ENCODE measurements around the gene CASQ2. TPM values are rescaled to one million over a fixed set of nuclear protein-coding genes. Genes with fewer than 3 reads are reported as not detected.

CASQ2 gene
- total and polyA plus RNA-seq, 2 donors (not counting 1 experiment from before 2014, with no cell fraction given) = not detected

DNA sequence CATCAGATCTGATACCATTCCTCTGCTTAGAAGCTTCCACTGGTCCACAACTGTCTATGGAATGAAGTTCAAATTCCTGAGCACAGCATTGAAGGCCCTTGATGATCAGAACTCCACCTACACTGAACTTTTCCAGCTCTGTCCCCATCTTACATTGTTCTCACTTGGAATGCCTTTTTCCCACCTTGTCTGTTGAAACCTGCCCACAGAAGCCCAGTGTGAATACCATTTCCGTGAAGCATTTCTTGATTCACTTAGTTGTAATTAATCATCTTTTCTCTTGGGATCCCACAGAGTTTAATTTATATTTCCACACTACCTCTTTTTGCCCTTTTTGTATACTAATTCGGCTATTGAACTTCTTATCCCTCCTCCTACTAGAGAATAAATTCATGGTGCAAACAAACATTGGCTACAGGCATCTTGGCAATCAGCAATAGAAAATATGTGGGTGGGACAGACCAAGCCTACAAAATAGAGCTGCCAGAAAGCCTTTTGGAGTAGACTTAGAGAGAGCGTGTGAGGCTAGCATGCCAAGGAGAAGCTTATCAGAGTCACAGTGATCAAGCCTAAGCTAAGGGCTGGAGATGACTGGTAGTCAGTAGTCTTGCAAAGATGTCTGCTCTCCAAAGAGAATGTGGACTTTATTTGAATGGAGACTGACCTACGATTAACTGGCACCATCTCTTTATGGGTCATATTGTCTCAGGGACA lies 46.3 kb upstream of the CASQ2 start:
- no peak overlapping the region for H3K27ac ChIP-seq (ENCODE audit: low read length in 2 of 2)
- Mint-ChIP-seq H3K27ac (no peak overlapping the region), H3K4me3 (no peak overlapping the region), H3K4me1 (no peaks in the 10 kb centered on the region), H3K9me3 (ENCODE audit: insufficient read depth) (no peaks in the 10 kb centered on the region), H3K27me3 (peaks cover 25% of the 10 kb centered on the region)
- intact Hi-C loops (cut with micrococcal nuclease) = no loop called here
- no peak overlapping the region for H3K4me2 ChIP-seq (replicated peaks; ENCODE audit: low read depth, low read length, poor library complexity, severe bottlenecking)
- TF ChIP-seq EZH2 (IDR thresholded peaks at IDR 0.05; ENCODE audit: borderline replicate concordance, insufficient read depth, low read depth, low read length, poor library complexity, severe bottlenecking) = no peak
- no peak overlapping the region for H3K4me3 ChIP-seq (ENCODE audit: control extremely low read depth in 1 of 5, extremely low read depth in 1 of 5, insufficient read depth in 1 of 5, low read depth in 2 of 5, low read length in 4 of 5)
- no peaks in the 10 kb centered on the region for H3K9me3 ChIP-seq (ENCODE audit: control extremely low read depth in 1 of 3, control insufficient read depth in 2 of 3, insufficient read depth in 1 of 3, low read length in 2 of 3)
- H3K27me3 ChIP-seq (replicated peaks in 1 of 4; ENCODE audit: control extremely low read depth in 1 of 4, control insufficient read depth in 3 of 4, insufficient read depth in 4 of 4, low read length in 3 of 4) = peaks cover 0 to 3% (median 1%) of the 10 kb centered on the region in 4 experiments
- no peak for ATAC-seq (ENCODE audit: low read depth)
- no peaks in the 10 kb centered on the region for H4K20me1 ChIP-seq (ENCODE audit: control insufficient read depth, insufficient read depth, low read length, poor library complexity, severe bottlenecking)
- H3K36me3 ChIP-seq (replicated peaks in 1 of 2; ENCODE audit: control extremely low read depth in 1 of 2, control insufficient read depth in 1 of 2, extremely low read depth in 1 of 2, insufficient read depth in 2 of 2, low read length in 1 of 2) = no peaks in the 10 kb centered on the region
- CTCF ChIA-PET = no interaction called here
- POLR2A ChIA-PET = no interaction called here
- no peak overlapping the region for H3K9ac ChIP-seq (ENCODE audit: low read length)
- H3K79me2 ChIP-seq (ENCODE audit: control insufficient read depth, insufficient read depth, low read length) = no peaks in the 10 kb centered on the region
- H3K4me1 ChIP-seq (ENCODE audit: control insufficient read depth in 2 of 2, insufficient read depth in 2 of 2, low read length in 2 of 2) = no peaks in the 10 kb centered on the region
- no peak for DNase-seq
- no peak overlapping the region for H2AFZ ChIP-seq (ENCODE audit: insufficient read depth, low read depth, low read length, poor library complexity, severe bottlenecking)
- WGBS (ENCODE audit: insufficient coverage) = 100% methylated on average over 2 of the region's 4 CpGs

DNA sequence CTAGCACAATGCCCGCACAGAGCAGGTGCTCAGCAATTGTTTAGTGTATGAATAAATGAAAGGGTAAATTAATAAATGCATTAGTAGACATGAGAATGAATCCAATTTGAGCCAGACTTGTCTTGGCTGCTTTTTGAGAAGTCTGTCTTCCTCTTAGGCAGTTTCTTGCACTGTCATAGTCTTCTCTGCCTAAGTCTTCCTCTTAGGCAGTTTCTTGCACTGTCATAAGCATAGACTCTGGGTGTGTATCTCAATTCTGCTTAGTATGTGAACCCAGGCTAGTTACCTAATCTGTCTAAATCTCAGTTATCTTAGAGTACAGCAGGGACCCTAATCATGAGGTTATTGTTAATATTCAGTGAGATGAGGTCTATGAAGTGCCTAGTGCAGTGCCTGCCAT lies 45.2 kb upstream of the CASQ2 start:
- Histone ChIP-seq H3K9me3 (ENCODE audit: control extremely low read depth in 1 of 3, control insufficient read depth in 2 of 3, insufficient read depth in 1 of 3, low read length in 2 of 3) (no peaks in the 10 kb centered on the region), H3K27me3 (replicated peaks in 1 of 4; ENCODE audit: control extremely low read depth in 1 of 4, control insufficient read depth in 3 of 4, insufficient read depth in 4 of 4, low read length in 3 of 4) (peaks cover 0 to 3% (median 1%) of the 10 kb centered on the region in 4 experiments), H3K9ac (ENCODE audit: low read length) (no peak overlapping the region), H3K36me3 (replicated peaks in 1 of 2; ENCODE audit: control extremely low read depth in 1 of 2, control insufficient read depth in 1 of 2, extremely low read depth in 1 of 2, insufficient read depth in 2 of 2, low read length in 1 of 2) (no peaks in the 10 kb centered on the region), H3K4me1 (ENCODE audit: control insufficient read depth in 2 of 2, insufficient read depth in 2 of 2, low read length in 2 of 2) (no peaks in the 10 kb centered on the region), H2AFZ (ENCODE audit: insufficient read depth, low read depth, low read length, poor library complexity, severe bottlenecking) (no peak overlapping the region), H3K79me2 (ENCODE audit: control insufficient read depth, insufficient read depth, low read length) (no peaks in the 10 kb centered on the region), H4K20me1 (ENCODE audit: control insufficient read depth, insufficient read depth, low read length, poor library complexity, severe bottlenecking) (no peaks in the 10 kb centered on the region), H3K4me2 (replicated peaks; ENCODE audit: low read depth, low read length, poor library complexity, severe bottlenecking) (no peak overlapping the region), H3K4me3 (ENCODE audit: control extremely low read depth in 1 of 5, extremely low read depth in 1 of 5, insufficient read depth in 1 of 5, low read depth in 2 of 5, low read length in 4 of 5) (no peak overlapping the region), H3K27ac (ENCODE audit: low read length in 2 of 2) (no peak overlapping the region)
- DNase-seq (no peak), ATAC-seq (ENCODE audit: low read depth) (no peak)
- no peak overlapping the region for H3K27ac Mint-ChIP-seq
- TF ChIP-seq, protein P1, sequence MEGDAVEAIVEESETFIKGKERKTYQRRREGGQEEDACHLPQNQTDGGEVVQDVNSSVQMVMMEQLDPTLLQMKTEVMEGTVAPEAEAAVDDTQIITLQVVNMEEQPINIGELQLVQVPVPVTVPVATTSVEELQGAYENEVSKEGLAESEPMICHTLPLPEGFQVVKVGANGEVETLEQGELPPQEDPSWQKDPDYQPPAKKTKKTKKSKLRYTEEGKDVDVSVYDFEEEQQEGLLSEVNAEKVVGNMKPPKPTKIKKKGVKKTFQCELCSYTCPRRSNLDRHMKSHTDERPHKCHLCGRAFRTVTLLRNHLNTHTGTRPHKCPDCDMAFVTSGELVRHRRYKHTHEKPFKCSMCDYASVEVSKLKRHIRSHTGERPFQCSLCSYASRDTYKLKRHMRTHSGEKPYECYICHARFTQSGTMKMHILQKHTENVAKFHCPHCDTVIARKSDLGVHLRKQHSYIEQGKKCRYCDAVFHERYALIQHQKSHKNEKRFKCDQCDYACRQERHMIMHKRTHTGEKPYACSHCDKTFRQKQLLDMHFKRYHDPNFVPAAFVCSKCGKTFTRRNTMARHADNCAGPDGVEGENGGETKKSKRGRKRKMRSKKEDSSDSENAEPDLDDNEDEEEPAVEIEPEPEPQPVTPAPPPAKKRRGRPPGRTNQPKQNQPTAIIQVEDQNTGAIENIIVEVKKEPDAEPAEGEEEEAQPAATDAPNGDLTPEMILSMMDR (IDR thresholded peaks at IDR 0.05) = no peak
- no peak for TF ChIP-seq EZH2 (IDR thresholded peaks at IDR 0.05; ENCODE audit: borderline replicate concordance, insufficient read depth, low read depth, low read length, poor library complexity, severe bottlenecking)
- ChIA-PET CTCF (no interaction called here), POLR2A (no interaction called here)
- intact Hi-C loops (cut with micrococcal nuclease) = no loop called here
- 100% methylated on average over 1 of the region's 1 CpG for WGBS (ENCODE audit: insufficient coverage)
- no peak overlapping the region for H3K4me3 Mint-ChIP-seq
- peaks cover 23% of the 10 kb centered on the region for H3K27me3 Mint-ChIP-seq
- H3K9me3 Mint-ChIP-seq (ENCODE audit: insufficient read depth) = no peaks in the 10 kb centered on the region
- no peaks in the 10 kb centered on the region for H3K4me1 Mint-ChIP-seq
